Coronary artery (tissue), 2 donors: ENCODE measurements around the gene OMD.

Experiments
- DNase-seq: peaks from one replicate; pipeline ENCODE4 v3.0.0-alpha.2; 2017; ENCODE audit warnings: low spot score
- H3K27ac ChIP-seq, 2 donors: fragments of 200-600 bp; sonication (generic); one replicate each; pipeline ENCODE4 v1.5.1; 2016 to 2019
- H3K4me3 ChIP-seq: fragments of 200-600 bp; sonication (generic); 2 replicates; pipeline ENCODE4 v1.5.1; 2016; ENCODE audit warnings: mild to moderate bottlenecking, moderate library complexity
- CTCF ChIP-seq: fragments of 200-600 bp; sonication (generic); IDR thresholded peaks from one replicate; pipeline ENCODE4 v1.5.1; 2019; ENCODE audit warnings: antibody characterized with exemption

The OMD gene

GRCh38 chr9:92378865-92379560 is 45.3 kb downstream of the OMD start:
- no peak overlapping the region for H3K27ac ChIP-seq

GRCh38 chr9:92377876-92378275 is 46.4 kb downstream of the OMD start:
- Histone ChIP-seq H3K4me3 (no peak overlapping the region), H3K27ac (no peak overlapping the region)
- no peak for DNase-seq
- no peak for TF ChIP-seq CTCF

More at GRCh38 chr9:92378865-92379560, 45.3 kb downstream of the OMD start:
- no peak for TF ChIP-seq CTCF
- no peak for DNase-seq
- no peak overlapping the region for H3K4me3 ChIP-seq

- TF ChIP-seq CTCF: no peak
- H3K4me3 ChIP-seq: no peak overlapping the region
- H3K27ac ChIP-seq: no peak overlapping the region
- DNase-seq: no peak
Observed at GRCh38 chr9:92373167-92373566, 51.1 kb downstream of the OMD start.

GRCh38 chr9:92369075-92369474 is 55.2 kb downstream of the OMD start:
- TF ChIP-seq CTCF: no peak
- H3K4me3 ChIP-seq: no peak overlapping the region
- H3K27ac ChIP-seq: no peak overlapping the region
- no peak for DNase-seq
